Measurements from ENCODE around the gene ADAMTS9. TPM values are rescaled to one million over a fixed set of nuclear protein-coding genes. Genes with fewer than 3 reads are reported as not detected.
"Not testable (repeated sequence)": the region's sequence is repeated elsewhere in the genome, so short reads cannot be mapped to it uniquely, and the experiment has no call there.

The ADAMTS9 gene
- polyA plus RNA-seq, 3 donors = 138 to 151 (median 139) TPM

- no peak for DNase-seq (ENCODE audit: low read depth in 3 of 3, low spot score in 2 of 3)
Observed at GRCh38 chr3:64550745-64551144, 137.1 kb downstream of the ADAMTS9 start.

GRCh38 chr3:64549869-64550268 is 137.9 kb downstream of the ADAMTS9 start:
- no peak for DNase-seq (ENCODE audit: low read depth in 3 of 3, low spot score in 2 of 3)

- DNase-seq (ENCODE audit: low read depth in 3 of 3, low spot score in 2 of 3) = peak in 2 of 3 donors; percentile 47 to 50
Observed at GRCh38 chr3:64548200-64548889, 139.5 kb downstream of the ADAMTS9 start.

- DNase-seq (ENCODE audit: low read depth in 3 of 3, low spot score in 2 of 3) = no peak
Observed at GRCh38 chr3:64546856-64547255, 140.9 kb downstream of the ADAMTS9 start.

- not testable (repeated sequence) for DNase-seq (ENCODE audit: low read depth in 3 of 3, low spot score in 2 of 3)
Observed at GRCh38 chr3:64545239-64545638, 142.6 kb downstream of the ADAMTS9 start.

GRCh38 chr3:64541803-64542202 is 146.0 kb downstream of the ADAMTS9 start:
- no peak for DNase-seq (ENCODE audit: low read depth in 3 of 3, low spot score in 2 of 3)

GRCh38 chr3:64539451-64540196 is 148.2 kb downstream of the ADAMTS9 start:
- no peak for DNase-seq (ENCODE audit: low read depth in 3 of 3, low spot score in 2 of 3)

- no peak for DNase-seq (ENCODE audit: low read depth in 3 of 3, low spot score in 2 of 3)
Observed at GRCh38 chr3:64536166-64536565, 151.6 kb downstream of the ADAMTS9 start.

GRCh38 chr3:64533617-64534317 is 154.0 kb downstream of the ADAMTS9 start:
- peak; percentile 67 to 80 (median 78) for DNase-seq (ENCODE audit: low read depth in 3 of 3, low spot score in 2 of 3)

GRCh38 chr3:64530434-64531049 is 157.3 kb downstream of the ADAMTS9 start:
- peak; percentile 47 to 57 (median 56) for DNase-seq (ENCODE audit: low read depth in 3 of 3, low spot score in 2 of 3)

GRCh38 chr3:64523324-64523723 is 164.5 kb downstream of the ADAMTS9 start:
- DNase-seq (ENCODE audit: low read depth in 3 of 3, low spot score in 2 of 3) = no peak

- no peak for DNase-seq (ENCODE audit: low read depth in 3 of 3, low spot score in 2 of 3)
Observed at GRCh38 chr3:64520334-64520733, 167.5 kb downstream of the ADAMTS9 start.

- DNase-seq (ENCODE audit: low read depth in 3 of 3, low spot score in 2 of 3) = no peak
Observed at GRCh38 chr3:64518950-64519349, 168.8 kb downstream of the ADAMTS9 start.

GRCh38 chr3:64518496-64518895 is 169.3 kb downstream of the ADAMTS9 start:
- no peak for DNase-seq (ENCODE audit: low read depth in 3 of 3, low spot score in 2 of 3)

GRCh38 chr3:64514889-64515288 is 172.9 kb downstream of the ADAMTS9 start:
- no peak for DNase-seq (ENCODE audit: low read depth in 3 of 3, low spot score in 2 of 3)

GRCh38 chr3:64509206-64509605 is 178.6 kb downstream of the ADAMTS9 start:
- no peak for DNase-seq (ENCODE audit: low read depth in 3 of 3, low spot score in 2 of 3)

GRCh38 chr3:64508140-64508539 is 179.7 kb downstream of the ADAMTS9 start:
- no peak for DNase-seq (ENCODE audit: low read depth in 3 of 3, low spot score in 2 of 3)

- DNase-seq (ENCODE audit: low read depth in 3 of 3, low spot score in 2 of 3) = no peak
Observed at GRCh38 chr3:64506255-64506654, 181.5 kb downstream of the ADAMTS9 start.

- no peak for DNase-seq (ENCODE audit: low read depth in 3 of 3, low spot score in 2 of 3)
Observed at GRCh38 chr3:64505419-64505818, 182.4 kb downstream of the ADAMTS9 start.

- no peak for DNase-seq (ENCODE audit: low read depth in 3 of 3, low spot score in 2 of 3)
Observed at GRCh38 chr3:64502284-64502683, 185.5 kb downstream of the ADAMTS9 start.

- DNase-seq (ENCODE audit: low read depth in 3 of 3, low spot score in 2 of 3) = no peak
Observed at GRCh38 chr3:64501298-64501906, 186.4 kb downstream of the ADAMTS9 start.
